ENCODE measurements around the gene WDR59. TPM values are rescaled to one million over a fixed set of nuclear protein-coding genes. Genes with fewer than 3 reads are reported as not detected.
"Not testable (repeated sequence)": the region's sequence is repeated elsewhere in the genome, so short reads cannot be mapped to it uniquely, and the experiment has no call there.

Gene WDR59
- total RNA-seq, 1 donor from 2014 or later, result 95.3 TPM

GRCh38 chr16:74844041-74844980, 140.6 kb downstream of the WDR59 start:
- H3K27me3 Mint-ChIP-seq (ENCODE audit: insufficient read depth), result peaks cover 15% of the 10 kb centered on the region
- intact Hi-C loops (cut with micrococcal nuclease), result no loop called here
- H3K27ac Mint-ChIP-seq, result no peak overlapping the region
- no peaks in the 10 kb centered on the region for H3K36me3 Mint-ChIP-seq (ENCODE audit: low read depth)
- DNase-seq (ENCODE audit: low spot score), result no peak
- no peaks in the 10 kb centered on the region for H3K9me3 Mint-ChIP-seq
- no peak overlapping the region for H3K4me3 Mint-ChIP-seq
- no peaks in the 10 kb centered on the region for H3K4me1 Mint-ChIP-seq (ENCODE audit: low read depth)

GRCh38 chr16:74843381-74844035, 141.4 kb downstream of the WDR59 start:
- H3K9me3 Mint-ChIP-seq; H3K4me1 Mint-ChIP-seq (ENCODE audit: low read depth); H3K36me3 Mint-ChIP-seq (ENCODE audit: low read depth); H3K27ac Mint-ChIP-seq; H3K4me3 Mint-ChIP-seq; DNase-seq (ENCODE audit: low spot score); intact Hi-C loops (cut with micrococcal nuclease): not testable (repeated sequence)
- H3K27me3 Mint-ChIP-seq (ENCODE audit: insufficient read depth), result peaks cover 15% of the 10 kb centered on the region

- Mint-ChIP-seq H3K27me3 (ENCODE audit: insufficient read depth) (peaks cover 18% of the 10 kb centered on the region), H3K4me3 (no peak overlapping the region), H3K27ac (no peak overlapping the region), H3K36me3 (ENCODE audit: low read depth) (no peaks in the 10 kb centered on the region), H3K4me1 (ENCODE audit: low read depth) (no peaks in the 10 kb centered on the region), H3K9me3 (no peaks in the 10 kb centered on the region)
- intact Hi-C loops (cut with micrococcal nuclease), result no loop called here
- no peak for DNase-seq (ENCODE audit: low spot score)
These were observed 142.5 kb downstream of the WDR59 start for GRCh38 chr16:74842413-74842812.

DNA sequence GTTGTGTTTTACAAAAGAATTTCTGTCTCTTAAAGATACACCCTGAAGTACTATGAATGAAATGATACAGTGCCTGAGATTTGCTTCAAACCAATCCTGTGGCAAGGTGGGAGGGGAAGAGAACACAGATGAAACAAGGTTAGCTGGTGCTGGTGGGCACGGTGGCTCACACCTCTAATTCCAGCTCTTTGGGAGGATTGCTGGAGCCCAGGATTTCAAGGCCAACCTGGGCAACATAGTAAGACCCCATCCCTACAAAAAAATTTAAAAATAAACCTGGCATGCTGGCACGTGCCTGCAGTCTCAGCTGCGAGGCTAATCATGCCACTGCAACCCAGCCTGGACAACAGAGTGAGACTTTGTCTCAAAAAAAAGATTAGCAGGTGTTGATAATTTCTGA, 143.0 kb downstream of the WDR59 start:
- Mint-ChIP-seq H3K4me3 (no peak overlapping the region), H3K27me3 (ENCODE audit: insufficient read depth) (peaks cover 15% of the 10 kb centered on the region), H3K4me1 (ENCODE audit: low read depth) (no peaks in the 10 kb centered on the region), H3K27ac (no peak overlapping the region), H3K36me3 (ENCODE audit: low read depth) (no peaks in the 10 kb centered on the region), H3K9me3 (no peaks in the 10 kb centered on the region)
- intact Hi-C loops (cut with micrococcal nuclease), result no loop called here
- DNase-seq (ENCODE audit: low spot score), result no peak

DNA sequence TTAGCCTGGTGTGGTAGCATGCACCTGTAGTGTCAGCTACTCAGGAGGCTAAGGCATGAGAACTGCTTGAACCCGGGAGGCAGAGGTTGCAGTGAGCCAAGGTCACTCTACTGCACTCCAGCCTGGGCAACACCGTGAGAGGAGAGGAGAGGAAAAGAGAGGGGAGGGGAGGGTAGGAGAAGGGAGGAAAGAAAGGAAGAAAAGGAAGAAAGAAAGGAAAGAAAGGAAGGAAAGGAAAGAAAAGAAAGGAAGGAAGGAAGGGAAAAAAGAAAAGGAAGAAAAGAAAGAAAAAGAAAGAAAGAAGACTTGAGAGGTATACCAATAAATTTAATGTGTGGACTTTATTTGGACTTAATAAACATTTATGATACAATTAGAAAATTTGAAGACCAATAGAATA, 143.5 kb downstream of the WDR59 start:
- H3K36me3 Mint-ChIP-seq (ENCODE audit: low read depth), result no peaks in the 10 kb centered on the region
- peaks cover 14% of the 10 kb centered on the region for H3K27me3 Mint-ChIP-seq (ENCODE audit: insufficient read depth)
- H3K4me1 Mint-ChIP-seq (ENCODE audit: low read depth), result no peaks in the 10 kb centered on the region
- no peaks in the 10 kb centered on the region for H3K9me3 Mint-ChIP-seq
- intact Hi-C loops (cut with micrococcal nuclease), result no loop called here
- no peak overlapping the region for H3K27ac Mint-ChIP-seq
- DNase-seq (ENCODE audit: low spot score), result no peak
- H3K4me3 Mint-ChIP-seq, result no peak overlapping the region

- Mint-ChIP-seq H3K36me3 (ENCODE audit: low read depth) (no peaks in the 10 kb centered on the region), H3K27ac (no peak overlapping the region), H3K4me3 (no peak overlapping the region), H3K4me1 (ENCODE audit: low read depth) (no peaks in the 10 kb centered on the region), H3K9me3 (no peaks in the 10 kb centered on the region), H3K27me3 (ENCODE audit: insufficient read depth) (peaks cover 14% of the 10 kb centered on the region)
- no peak for DNase-seq (ENCODE audit: low spot score)
- intact Hi-C loops (cut with micrococcal nuclease), result no loop called here
These were observed 147.9 kb downstream of the WDR59 start for GRCh38 chr16:74837056-74837455.

DNA sequence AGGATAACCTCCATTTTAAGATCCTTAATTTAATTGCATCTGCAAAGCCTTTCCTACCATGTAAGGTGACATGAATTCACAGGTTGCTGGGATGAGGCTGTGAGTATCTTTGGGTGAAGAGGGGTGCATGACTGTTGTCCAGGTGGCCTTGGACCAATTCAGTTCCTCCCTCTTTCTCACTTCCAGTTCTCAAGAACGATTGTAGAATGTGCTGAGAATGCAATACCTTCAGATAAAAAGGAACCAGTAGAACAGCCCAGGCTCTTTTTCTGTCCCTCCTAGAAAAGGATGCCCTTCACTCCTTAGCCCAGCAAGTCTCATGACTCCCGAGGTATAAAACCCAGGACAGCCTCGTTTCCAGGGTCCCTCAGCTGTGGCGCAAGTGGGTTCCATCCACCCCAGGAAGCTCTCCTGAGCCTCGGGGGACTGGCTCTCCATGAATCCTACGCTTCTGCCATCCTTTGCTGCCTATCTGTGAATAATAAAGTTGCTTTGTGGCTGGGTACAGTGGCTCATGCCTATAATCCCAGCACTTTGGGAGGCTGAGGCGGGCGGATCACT, 148.7 kb downstream of the WDR59 start:
- DNase-seq (ENCODE audit: low spot score), result no peak
- no peak overlapping the region for H3K27ac Mint-ChIP-seq
- H3K9me3 Mint-ChIP-seq, result no peaks in the 10 kb centered on the region
- no peaks in the 10 kb centered on the region for H3K4me1 Mint-ChIP-seq (ENCODE audit: low read depth)
- H3K36me3 Mint-ChIP-seq (ENCODE audit: low read depth), result no peaks in the 10 kb centered on the region
- intact Hi-C loops (cut with micrococcal nuclease), result no loop called here
- peaks cover 13% of the 10 kb centered on the region for H3K27me3 Mint-ChIP-seq (ENCODE audit: insufficient read depth)
- no peak overlapping the region for H3K4me3 Mint-ChIP-seq

- H3K36me3 Mint-ChIP-seq (ENCODE audit: low read depth), result no peaks in the 10 kb centered on the region
- H3K27ac Mint-ChIP-seq, result no peak overlapping the region
- H3K9me3 Mint-ChIP-seq, result peaks cover 12% of the 10 kb centered on the region
- DNase-seq (ENCODE audit: low spot score), result no peak
- H3K4me1 Mint-ChIP-seq (ENCODE audit: low read depth), result no peaks in the 10 kb centered on the region
- H3K27me3 Mint-ChIP-seq (ENCODE audit: insufficient read depth), result peaks cover 15% of the 10 kb centered on the region
- H3K4me3 Mint-ChIP-seq, result no peak overlapping the region
- intact Hi-C loops (cut with micrococcal nuclease), result no loop called here
These were observed 152.7 kb downstream of the WDR59 start for GRCh38 chr16:74832228-74832627.

- no peak for DNase-seq (ENCODE audit: low spot score)
- Mint-ChIP-seq H3K9me3 (peaks cover 12% of the 10 kb centered on the region), H3K27me3 (ENCODE audit: insufficient read depth) (peaks cover 15% of the 10 kb centered on the region), H3K36me3 (ENCODE audit: low read depth) (no peaks in the 10 kb centered on the region), H3K4me1 (ENCODE audit: low read depth) (no peaks in the 10 kb centered on the region), H3K4me3 (no peak overlapping the region), H3K27ac (no peak overlapping the region)
- intact Hi-C loops (cut with micrococcal nuclease), result no loop called here
These were observed 153.5 kb downstream of the WDR59 start for GRCh38 chr16:74831467-74831866.

GRCh38 chr16:74830648-74831047, 154.3 kb downstream of the WDR59 start:
- Mint-ChIP-seq H3K27ac (no peak overlapping the region), H3K9me3 (peaks cover 12% of the 10 kb centered on the region), H3K27me3 (ENCODE audit: insufficient read depth) (peaks cover 15% of the 10 kb centered on the region), H3K36me3 (ENCODE audit: low read depth) (no peaks in the 10 kb centered on the region), H3K4me3 (no peak overlapping the region), H3K4me1 (ENCODE audit: low read depth) (no peaks in the 10 kb centered on the region)
- no peak for DNase-seq (ENCODE audit: low spot score)
- intact Hi-C loops (cut with micrococcal nuclease), result no loop called here

GRCh38 chr16:74829637-74830036, 155.3 kb downstream of the WDR59 start:
- no peak for DNase-seq (ENCODE audit: low spot score)
- H3K4me3 Mint-ChIP-seq, result no peak overlapping the region
- H3K36me3 Mint-ChIP-seq (ENCODE audit: low read depth), result no peaks in the 10 kb centered on the region
- H3K27me3 Mint-ChIP-seq (ENCODE audit: insufficient read depth), result peaks cover 18% of the 10 kb centered on the region
- H3K4me1 Mint-ChIP-seq (ENCODE audit: low read depth), result no peaks in the 10 kb centered on the region
- H3K9me3 Mint-ChIP-seq, result peaks cover 12% of the 10 kb centered on the region
- intact Hi-C loops (cut with micrococcal nuclease), result no loop called here
- no peak overlapping the region for H3K27ac Mint-ChIP-seq

DNA sequence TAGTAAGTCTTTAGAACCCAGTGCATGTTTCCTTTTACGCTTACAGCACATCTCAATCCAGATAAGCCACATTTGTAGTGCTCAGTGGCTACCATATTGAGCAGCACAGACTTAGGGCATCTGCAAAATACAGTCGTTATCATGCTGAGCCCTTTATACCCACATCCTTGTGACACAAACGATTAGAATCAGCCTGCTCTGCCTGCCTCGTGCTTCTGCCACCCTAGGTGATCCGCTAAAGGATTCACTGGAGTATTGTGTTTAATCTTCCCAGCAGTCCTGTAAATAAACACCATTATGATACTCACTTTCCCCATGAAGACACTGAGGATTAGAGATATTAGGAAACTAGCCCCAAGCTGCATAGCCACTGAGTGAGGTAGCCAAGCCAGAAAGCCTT, 159.0 kb downstream of the WDR59 start:
- Mint-ChIP-seq H3K36me3 (ENCODE audit: low read depth) (no peaks in the 10 kb centered on the region), H3K9me3 (peaks cover 12% of the 10 kb centered on the region), H3K4me1 (ENCODE audit: low read depth) (no peaks in the 10 kb centered on the region), H3K4me3 (no peak overlapping the region), H3K27me3 (ENCODE audit: insufficient read depth) (peaks cover 16% of the 10 kb centered on the region), H3K27ac (no peak overlapping the region)
- DNase-seq (ENCODE audit: low spot score), result no peak
- intact Hi-C loops (cut with micrococcal nuclease), result no loop called here

DNA sequence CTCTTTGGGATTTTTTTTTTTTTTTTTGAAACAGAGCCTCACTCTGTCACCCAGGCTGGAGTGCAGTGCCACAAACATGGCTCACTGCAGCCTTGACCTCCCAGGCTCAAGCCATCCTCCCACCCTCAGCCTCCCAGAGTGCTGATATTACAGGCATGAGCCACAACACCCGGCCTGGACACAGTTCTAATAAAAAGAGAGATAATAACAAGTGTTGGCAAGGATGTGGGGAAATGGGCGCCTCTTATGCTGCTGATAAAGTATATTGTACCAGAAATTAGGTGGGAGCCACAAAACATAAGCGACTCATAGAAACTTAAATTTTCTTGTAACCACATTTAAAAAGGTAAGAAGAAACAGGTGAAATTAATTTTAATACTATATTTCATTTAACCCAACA, 159.9 kb downstream of the WDR59 start:
- Mint-ChIP-seq H3K4me1 (ENCODE audit: low read depth) (no peaks in the 10 kb centered on the region), H3K9me3 (peaks cover 12% of the 10 kb centered on the region), H3K4me3 (no peak overlapping the region), H3K36me3 (ENCODE audit: low read depth) (no peaks in the 10 kb centered on the region), H3K27me3 (ENCODE audit: insufficient read depth) (peaks cover 17% of the 10 kb centered on the region), H3K27ac (no peak overlapping the region)
- intact Hi-C loops (cut with micrococcal nuclease), result no loop called here
- no peak for DNase-seq (ENCODE audit: low spot score)
